Activated CD4-positive, alpha-beta T cell treated with anti-CD3 and anti-CD28 coated beads, Interleukin-10, Interleukin-2, amounts not matched to agents 100 ng/mL and 50 ng/mL, durations not matched to agents 16 hours and 8 hours (primary cell): ENCODE results near the gene STARD8.
A peak's percentile ranks its signal among the peaks of the same experiment; 100 is the strongest.
"Not testable (repeated sequence)": the region's sequence is repeated elsewhere in the genome, so short reads cannot be mapped to it uniquely, and the experiment has no call there.

Experiments used
- DNase-seq: peaks from one replicate; pipeline ENCODE4 v3.0.0-alpha.2; 2020

STARD8 gene

GRCh38 chrX:68719181-68719903 is 71.9 kb downstream of the STARD8 start:
- no peak for DNase-seq

- peak; percentile 9 for DNase-seq
These were observed 72.6 kb downstream of the STARD8 start for GRCh38 chrX:68719904-68720614.

GRCh38 chrX:68720851-68721250 is 73.4 kb downstream of the STARD8 start:
- no peak for DNase-seq

- DNase-seq, result no peak
These were observed 74.1 kb downstream of the STARD8 start for GRCh38 chrX:68721546-68721945.

- no peak for DNase-seq
These were observed 74.8 kb downstream of the STARD8 start for GRCh38 chrX:68721991-68722860.

- DNase-seq, result no peak
These were observed 76.2 kb downstream of the STARD8 start for GRCh38 chrX:68723491-68724155.

GRCh38 chrX:68724531-68725020 is 77.1 kb downstream of the STARD8 start:
- no peak for DNase-seq

GRCh38 chrX:68725756-68726365 is 78.4 kb downstream of the STARD8 start:
- DNase-seq, result no peak

- no peak for DNase-seq
These were observed 78.9 kb downstream of the STARD8 start for GRCh38 chrX:68726366-68726765.

GRCh38 chrX:68727696-68728095 is 80.2 kb downstream of the STARD8 start:
- no peak for DNase-seq

- DNase-seq, result no peak
These were observed 80.7 kb downstream of the STARD8 start for GRCh38 chrX:68728186-68728585.

- DNase-seq, result no peak
These were observed 83.8 kb downstream of the STARD8 start for GRCh38 chrX:68731254-68731653.

GRCh38 chrX:68732906-68733493 is 85.5 kb downstream of the STARD8 start:
- peak; percentile 82 for DNase-seq

GRCh38 chrX:68735266-68735665 is 87.8 kb downstream of the STARD8 start:
- DNase-seq, result no peak

GRCh38 chrX:68741864-68742263 is 94.4 kb downstream of the STARD8 start:
- not testable (repeated sequence) for DNase-seq

GRCh38 chrX:68743754-68744153 is 96.3 kb downstream of the STARD8 start:
- no peak for DNase-seq

GRCh38 chrX:68746988-68747387 is 99.5 kb downstream of the STARD8 start:
- DNase-seq, result no peak

GRCh38 chrX:68748030-68748429 is 100.6 kb downstream of the STARD8 start:
- no peak for DNase-seq

- peak; percentile 48 for DNase-seq
These were observed 102.0 kb downstream of the STARD8 start for GRCh38 chrX:68749426-68749825.

GRCh38 chrX:68750316-68750715 is 102.8 kb downstream of the STARD8 start:
- DNase-seq, result no peak

GRCh38 chrX:68751372-68751771 is 103.9 kb downstream of the STARD8 start:
- DNase-seq, result no peak

- DNase-seq, result no peak
These were observed 105.8 kb downstream of the STARD8 start for GRCh38 chrX:68753218-68753617.
